ENCODE data around the gene IQGAP2.
"Not testable (repeated sequence)": the region's sequence is repeated elsewhere in the genome, so short reads cannot be mapped to it uniquely, and the experiment has no call there.

IQGAP2 gene

GRCh38 chr5:76724871-76725270, 321.8 kb downstream of the IQGAP2 start:
- DNase-seq = no peak

DNA sequence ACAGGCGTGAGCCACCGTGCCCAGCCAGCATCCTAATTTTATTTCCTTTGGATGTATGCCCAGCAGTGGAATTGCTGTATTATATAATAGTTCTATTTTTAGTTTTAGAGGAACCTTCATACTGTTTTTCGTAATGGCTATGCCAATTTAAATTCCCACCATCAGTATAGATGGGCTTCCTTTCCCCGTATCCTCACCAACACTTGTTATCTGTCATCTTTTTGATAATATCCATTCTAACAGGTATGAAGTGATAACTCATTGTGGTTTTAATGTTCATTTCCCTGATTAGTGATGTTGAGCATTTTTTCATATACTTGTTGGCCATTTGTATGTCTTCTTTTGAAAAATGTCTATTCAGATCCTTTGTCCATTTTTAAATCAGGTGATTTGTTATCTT, 325.9 kb downstream of the IQGAP2 start:
- DNase-seq = no peak

DNA sequence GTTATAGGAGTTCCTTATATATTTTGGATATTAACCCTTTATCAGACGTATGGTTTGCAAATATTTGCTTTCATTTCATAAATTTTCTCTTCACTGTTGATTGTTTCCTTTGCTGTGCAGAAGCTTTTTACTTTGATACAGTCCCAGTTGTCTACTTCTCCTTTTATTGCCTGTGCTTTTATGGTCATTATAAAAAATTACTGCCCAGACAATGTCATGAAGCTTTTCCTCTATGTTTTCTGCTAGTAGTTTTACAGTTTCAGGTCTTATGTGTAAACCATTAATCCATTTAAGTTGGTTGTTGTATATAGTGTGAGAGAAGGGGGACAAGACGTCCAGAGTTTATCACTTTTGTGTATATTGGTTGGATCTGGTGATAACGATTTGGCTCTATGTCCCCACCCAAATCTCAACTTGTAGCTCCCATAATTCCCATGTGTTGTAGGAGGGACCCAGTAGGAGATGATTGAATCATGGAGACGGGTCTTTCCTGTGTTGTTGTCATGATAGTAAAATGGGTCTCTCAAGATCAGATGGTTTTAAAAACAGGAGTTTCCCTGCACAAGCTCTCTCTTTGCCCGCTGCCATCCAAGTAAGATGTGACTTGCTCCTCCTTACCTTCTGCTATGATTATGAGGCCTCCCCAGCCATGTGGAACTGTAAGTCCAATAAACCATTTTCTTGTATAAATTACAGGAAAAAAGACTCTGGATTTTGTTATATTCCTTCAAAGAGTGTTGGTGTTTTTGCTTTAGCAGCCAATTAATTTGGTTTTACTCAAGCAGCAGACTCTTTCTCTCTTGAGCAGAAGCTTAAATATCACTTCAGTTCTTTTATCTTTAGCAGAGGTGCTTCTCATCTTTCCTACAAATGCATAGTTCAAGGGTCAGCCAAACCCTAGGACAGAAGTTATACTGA, 326.5 kb downstream of the IQGAP2 start:
- no peak for DNase-seq

DNA sequence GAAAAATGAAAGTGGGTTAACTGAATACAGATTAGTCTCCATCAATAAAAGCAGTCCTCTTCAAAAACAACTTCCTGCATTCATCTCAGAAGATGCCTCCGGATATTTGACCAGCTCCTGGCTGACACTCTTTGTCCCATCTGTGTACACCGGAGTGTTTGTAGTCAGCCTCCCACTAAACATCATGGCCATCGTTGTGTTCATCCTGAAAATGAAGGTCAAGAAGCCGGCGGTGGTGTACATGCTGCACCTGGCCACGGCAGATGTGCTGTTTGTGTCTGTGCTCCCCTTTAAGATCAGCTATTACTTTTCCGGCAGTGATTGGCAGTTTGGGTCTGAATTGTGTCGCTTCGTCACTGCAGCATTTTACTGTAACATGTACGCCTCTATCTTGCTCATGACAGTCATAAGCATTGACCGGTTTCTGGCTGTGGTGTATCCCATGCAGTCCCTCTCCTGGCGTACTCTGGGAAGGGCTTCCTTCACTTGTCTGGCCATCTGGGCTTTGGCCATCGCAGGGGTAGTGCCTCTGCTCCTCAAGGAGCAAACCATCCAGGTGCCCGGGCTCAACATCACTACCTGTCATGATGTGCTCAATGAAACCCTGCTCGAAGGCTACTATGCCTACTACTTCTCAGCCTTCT, 329.4 kb downstream of the IQGAP2 start:
- DNase-seq = no peak

- DNase-seq = no peak
Measured at GRCh38 chr5:76733049-76733417, 329.9 kb downstream of the IQGAP2 start.

DNA sequence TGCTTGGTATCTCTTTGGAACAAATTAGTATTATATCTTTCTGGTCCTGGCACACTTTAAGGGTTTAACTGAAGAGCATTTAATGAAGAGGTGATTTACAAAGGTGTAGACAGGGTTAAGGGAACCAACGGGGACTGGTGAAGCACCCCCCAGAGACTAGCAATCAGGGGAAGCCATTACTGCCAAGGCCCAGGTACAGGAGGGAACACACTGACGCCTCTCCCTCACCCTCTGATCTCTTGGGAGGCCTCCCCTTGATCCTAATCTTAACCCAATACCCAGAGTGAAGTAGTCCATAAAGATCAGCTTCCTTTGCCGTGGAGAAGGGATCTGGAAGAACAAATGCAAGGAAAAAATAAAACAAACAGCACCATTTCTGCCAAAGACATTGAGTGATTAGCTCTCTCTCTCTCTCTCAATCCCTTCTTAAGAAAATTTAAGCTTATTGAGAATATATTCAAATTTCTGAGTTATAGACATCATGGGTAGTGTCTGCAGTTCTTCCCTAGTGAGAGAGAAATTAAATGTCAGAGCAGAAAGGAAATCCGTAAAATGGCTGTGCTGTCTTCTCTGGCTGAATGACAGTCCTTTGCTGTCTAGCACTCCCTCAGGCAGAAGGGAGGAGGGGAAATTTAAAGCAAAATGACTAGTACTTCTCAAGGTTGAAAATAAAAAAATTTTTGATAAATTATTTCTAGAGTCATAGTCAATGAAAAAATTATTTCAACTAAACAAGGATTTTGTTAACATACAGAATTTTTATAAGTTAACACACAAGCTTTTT, 332.9 kb downstream of the IQGAP2 start:
- DNase-seq = peak; percentile 30

- peak; percentile 17 for DNase-seq
Measured at GRCh38 chr5:76736679-76737556, 333.8 kb downstream of the IQGAP2 start.

- no peak for DNase-seq
Measured at GRCh38 chr5:76737846-76738245, 334.8 kb downstream of the IQGAP2 start.

- DNase-seq = not testable (repeated sequence)
Measured at GRCh38 chr5:76741506-76741905, 338.4 kb downstream of the IQGAP2 start.

DNA sequence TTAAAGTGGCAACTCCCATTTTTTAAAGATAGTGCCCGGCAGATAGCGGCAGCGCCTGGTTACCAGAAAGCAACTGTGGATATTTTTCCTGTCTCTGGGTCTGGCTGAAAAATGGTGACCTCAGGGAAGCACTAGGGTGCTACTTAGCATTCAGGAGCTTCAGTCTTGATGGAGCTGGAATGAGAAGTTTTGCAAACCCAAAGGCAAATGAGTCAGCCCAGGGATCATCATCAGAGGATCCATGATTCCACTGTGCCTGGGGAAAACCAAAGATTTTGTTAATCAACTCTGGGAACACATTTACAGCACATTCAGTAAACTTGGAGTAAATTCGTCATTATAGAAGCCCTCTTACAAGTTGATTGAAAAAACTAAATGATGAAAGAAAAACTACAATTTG, 339.5 kb downstream of the IQGAP2 start:
- peak; percentile 33 for DNase-seq

GRCh38 chr5:76744632-76745031, 341.5 kb downstream of the IQGAP2 start:
- DNase-seq = no peak

- DNase-seq = no peak
Measured at GRCh38 chr5:76745670-76746069, 342.6 kb downstream of the IQGAP2 start.

DNA sequence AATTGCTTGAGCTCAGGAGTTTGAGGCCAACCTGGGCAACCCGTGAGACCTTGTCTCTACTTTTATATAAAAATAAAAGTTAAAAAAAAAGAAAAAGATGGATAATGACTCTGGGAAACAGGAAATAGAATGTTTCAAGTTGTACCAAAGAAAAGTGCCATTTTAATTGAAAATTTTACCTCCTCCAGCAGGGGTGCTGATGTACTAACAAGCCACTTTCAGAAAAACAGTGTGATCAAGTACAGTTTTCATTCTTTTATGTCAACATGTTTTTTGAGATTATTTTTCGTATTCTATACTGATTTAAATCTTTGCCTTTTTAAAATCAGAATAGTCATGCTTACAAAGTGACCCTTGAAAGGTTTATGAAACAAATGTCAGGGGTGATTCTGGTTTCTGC, 343.6 kb downstream of the IQGAP2 start:
- DNase-seq = peak; percentile 21

GRCh38 chr5:76747706-76748105, 344.6 kb downstream of the IQGAP2 start:
- DNase-seq = peak; percentile 10

DNA sequence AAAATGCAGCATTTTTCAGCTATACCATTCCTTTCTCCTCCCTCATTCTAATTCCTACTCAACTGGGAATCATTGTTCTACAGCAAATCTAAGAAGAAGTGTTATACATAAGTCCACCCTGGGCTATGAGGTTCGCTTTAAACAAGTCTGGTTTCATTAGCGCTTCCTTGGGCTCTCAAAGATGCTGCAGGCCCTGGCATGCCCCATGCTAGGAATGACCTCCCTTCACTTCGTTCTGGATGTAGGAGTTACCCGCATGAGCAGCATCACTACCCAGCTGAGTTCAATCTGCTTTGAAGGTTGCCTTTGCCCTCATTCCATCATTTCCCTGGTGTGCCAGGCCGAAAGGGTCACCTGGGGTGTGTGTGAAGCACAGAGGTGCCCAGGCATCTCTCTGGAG, 348.2 kb downstream of the IQGAP2 start:
- no peak for DNase-seq

DNA sequence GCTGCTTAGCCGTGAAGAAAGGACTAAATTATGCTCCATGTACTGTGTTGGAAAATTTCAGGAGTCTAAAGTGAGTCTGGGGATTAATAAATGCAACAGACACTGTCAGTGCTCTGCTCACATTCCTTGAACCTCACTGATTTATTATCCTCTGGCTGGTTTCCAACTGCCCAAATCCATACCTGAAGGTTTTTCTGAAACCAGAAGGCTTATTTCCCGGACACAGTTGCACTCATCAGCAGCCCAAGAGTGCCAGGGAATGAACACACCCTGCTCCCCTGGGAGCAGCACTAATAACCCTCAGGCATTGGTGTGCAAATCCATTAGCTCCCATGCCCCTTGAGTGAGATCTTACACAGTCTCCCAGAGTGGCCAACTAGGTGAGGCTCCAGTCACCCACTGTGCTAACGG, 351.6 kb downstream of the IQGAP2 start:
- no peak for DNase-seq

DNA sequence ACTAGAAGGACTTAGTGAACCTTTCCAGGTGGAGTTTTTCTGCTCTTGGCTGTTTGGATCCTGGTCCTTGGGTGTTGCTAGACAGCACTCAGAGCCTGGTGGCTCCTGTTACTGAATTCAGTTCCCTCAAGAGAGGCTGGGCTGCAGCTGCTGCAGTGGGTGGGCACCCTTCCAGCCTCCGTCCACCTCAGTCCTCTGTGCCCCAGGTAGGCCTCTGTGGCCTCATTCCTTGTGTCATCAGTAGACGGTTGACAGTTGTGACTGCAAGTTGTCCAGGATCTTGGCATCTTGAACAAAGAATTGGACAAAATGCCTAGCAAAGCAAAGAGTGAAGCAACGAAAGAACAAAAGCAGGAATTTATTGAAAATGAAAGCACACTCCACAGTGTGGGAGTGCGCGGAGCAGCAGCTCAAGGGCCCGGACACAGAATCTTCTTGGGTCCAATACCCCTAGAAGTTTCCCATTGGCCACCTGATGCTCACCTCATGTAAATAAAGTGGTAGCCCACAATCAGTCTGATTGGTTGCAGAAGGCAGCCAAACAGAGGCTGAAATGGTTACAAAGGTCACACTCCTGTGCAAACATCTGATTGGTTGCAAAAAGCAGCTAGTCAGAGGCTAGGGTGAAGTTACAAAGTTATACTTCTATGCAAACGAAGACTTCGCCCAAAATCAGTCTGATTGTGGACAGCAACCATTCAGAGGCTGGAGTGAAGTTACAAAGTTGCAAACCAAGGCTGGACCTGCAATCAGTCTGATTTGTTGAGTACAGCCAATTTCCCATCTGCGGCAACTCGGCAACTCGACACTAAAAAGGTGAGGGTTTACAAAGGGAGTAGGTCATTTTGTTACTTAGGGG, 352.9 kb downstream of the IQGAP2 start:
- no peak for DNase-seq

- no peak for DNase-seq
Measured at GRCh38 chr5:76757049-76757448, 354.0 kb downstream of the IQGAP2 start.

All from hematopoietic multipotent progenitor cell treated with erythropoietin and hydrocortisone succinate and interleukin-3 and kit ligand, for 6 days (in vitro differentiated cells).